GM18498 (cell line): ENCODE results near the gene ERCC2.
"Not testable (repeated sequence)": the region's sequence is repeated elsewhere in the genome, so short reads cannot be mapped to it uniquely, and the experiment has no call there.

Experiments
- ATAC-seq: cut with Tn5 transposase; IDR thresholded peaks from one replicate; pipeline ENCODE4 v1.9.1; 2021; ENCODE audit warnings: mild to moderate bottlenecking, moderate library complexity; ENCODE audit not compliant: unreplicated experiment

Gene ERCC2

DNA sequence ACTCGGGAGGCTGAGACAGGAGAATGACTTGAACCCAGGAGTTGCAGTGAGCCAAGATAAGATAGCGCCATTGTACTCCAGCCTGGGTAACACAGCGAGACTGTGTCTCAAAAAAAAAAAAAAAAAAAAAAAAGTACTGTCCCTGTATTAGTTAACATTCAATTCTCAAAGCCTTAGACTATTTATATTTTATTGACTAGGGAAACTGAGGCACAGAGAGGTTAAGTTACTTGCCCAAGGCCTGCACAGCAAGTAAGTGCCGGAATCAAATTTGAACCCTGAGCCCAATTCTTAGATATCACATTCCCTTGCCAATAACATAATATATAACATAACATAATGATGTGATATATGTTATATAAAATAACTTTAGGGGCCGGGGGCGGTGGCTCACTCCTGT, 30.7 kb downstream of the ERCC2 start:
- no peak for ATAC-seq

DNA sequence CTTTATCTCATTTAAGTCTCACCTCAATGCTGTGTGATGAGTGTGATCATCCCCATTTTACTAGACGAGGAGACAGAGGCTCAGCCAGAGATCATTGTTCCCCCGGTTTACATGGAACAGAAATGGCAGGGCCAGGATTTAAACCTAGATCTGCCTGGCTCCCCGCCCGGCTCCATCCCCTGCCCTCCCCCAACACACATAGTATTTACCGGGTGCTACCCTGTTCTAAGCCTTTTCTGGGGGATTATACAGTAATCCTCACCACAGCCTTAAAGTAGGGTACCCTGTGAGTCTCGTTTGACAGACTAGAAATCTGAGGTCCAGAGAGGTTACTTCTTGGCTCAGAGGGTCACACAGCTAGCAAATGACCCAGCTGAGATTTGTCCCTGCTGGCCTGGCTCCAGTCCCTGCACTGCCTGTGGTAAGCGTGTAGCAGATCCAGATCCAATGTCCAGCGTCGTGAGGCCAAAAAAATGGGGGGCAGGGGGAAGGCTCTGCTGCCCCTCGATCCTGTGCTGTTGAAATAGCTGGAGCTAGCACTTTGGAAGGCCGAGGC, 33.6 kb downstream of the ERCC2 start:
- no peak for ATAC-seq

DNA sequence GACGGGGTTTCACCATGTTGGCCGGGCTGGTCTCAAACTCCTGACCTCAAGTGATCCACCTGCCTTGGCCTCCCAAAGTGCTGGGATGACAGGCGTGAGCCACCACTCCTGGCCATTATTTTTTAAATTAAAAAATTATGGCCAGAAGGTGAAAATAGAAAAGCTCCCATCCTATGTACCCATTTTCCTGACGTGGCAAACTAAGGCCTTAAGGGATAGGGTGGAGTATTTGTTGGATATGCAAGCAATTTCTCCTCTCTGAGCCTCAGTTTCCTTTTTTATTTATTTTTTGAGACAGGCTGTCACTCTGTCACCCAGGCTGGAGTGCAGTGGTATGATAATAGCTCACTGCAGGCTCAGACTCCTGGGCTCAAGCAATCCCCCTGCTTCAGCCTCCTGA, 35.5 kb downstream of the ERCC2 start:
- ATAC-seq, result not testable (repeated sequence)

DNA sequence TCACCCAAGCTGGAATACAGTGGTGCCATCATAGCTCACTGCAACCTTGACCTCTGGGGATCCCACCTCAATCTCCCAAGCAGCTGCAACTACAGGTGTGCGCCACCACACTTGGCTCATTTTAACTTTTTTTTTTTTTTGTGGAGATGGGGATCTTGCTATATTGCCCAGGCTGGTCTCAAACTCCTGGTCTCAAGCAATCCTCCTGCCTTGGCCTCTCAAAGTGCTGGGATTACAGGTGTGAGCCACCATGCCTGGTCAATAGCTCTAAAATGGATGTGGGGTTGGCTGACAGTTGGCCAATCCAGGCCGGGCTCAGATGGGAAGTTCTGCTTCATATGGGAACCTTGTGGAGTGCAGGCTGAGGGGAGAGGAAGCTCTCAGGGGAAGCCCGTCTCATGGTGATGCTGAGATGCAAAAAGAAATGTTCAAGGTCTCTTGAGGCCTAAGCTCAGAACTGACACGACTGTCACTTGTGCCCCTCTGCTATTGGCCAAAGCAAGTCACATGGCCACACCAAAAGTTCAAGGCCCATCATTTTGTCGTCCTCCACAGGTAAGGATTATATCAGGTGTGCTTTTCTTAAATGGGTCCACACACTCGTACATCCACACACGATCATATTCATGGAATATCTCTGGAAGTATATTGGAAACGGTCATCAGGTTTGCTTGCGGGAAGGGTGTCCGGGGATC, 36.6 kb downstream of the ERCC2 start:
- no peak for ATAC-seq

DNA sequence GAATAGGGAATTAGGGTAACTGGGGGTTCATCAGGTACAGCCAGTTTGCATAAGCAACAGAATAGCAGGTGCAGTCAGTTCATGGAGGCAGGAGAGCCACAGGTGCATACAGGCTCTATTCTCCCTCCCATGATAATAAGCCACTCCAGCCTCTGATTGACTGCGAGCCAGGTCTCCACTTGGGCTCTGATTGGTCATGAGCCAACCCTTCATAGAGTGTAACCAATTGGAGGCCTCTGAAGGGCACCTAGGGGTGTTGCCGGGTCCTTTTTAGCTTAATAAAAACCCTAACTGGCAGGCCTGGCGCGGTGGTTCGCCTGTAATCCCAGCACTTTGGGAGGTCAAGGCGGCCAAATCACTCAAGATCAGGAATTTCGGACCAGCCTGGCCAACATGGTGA, 39.0 kb downstream of the ERCC2 start:
- ATAC-seq, result no peak

DNA sequence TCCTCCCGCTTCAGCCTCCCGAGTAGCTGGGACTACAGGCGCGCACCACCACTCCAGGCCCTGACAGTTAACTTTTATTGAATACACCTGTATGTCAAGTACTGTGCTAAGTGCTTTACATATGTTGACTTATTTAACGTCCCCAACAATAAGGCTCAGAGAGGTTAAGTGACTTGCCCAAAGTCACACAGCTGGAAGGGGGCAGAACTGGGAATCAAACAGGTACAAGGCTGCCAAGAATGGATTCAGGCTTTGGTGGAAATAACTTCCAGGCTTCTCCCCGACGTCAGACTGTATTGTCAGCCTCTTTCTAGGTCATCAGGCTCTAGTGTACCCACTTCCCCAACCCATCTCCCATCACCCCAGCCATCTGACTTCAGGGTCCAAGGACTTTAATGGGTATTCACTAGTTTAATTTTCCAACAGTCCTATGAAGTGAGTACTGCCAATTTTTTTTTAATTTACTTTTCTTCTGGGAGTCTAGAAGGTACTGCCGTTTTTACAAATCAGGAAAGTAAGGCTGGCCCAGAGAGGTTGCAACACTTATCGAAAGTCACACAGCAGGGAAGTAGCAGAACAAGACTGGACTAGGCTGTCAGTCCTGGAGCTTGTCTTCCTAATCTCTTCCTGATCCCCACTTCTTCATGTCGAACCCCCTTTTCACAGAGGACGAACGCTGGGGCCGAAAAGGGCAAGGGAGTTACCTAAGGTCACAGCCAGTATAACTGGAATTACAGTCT, 42.8 kb downstream of the ERCC2 start:
- ATAC-seq, result no peak

DNA sequence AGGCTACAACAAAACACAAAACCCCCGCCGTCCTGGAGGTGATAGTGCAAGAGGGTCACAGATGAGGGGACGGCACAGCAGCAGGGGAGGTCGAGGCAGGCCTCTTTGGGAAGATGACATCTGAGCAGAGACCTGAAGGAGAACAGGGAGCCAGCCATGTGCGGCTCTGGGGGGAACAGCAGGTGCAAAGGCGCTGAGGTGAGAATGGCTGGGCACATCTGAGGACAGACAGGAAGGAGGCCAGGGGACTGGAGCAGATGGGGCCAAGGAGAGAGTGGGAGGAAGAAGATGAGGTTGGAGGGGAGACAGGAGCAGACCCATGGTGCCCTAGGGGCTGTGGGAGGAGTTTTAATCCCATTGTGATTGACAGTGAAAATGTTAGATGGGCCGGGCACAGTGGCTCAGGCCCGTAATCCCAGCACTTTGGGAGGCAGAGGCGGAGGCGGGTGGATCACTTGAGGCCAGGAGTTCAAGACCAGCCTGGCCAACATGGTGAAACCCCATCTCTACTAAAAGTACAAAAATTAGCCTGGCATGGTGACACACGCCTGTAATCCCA, 45.9 kb downstream of the ERCC2 start:
- ATAC-seq, result no peak

DNA sequence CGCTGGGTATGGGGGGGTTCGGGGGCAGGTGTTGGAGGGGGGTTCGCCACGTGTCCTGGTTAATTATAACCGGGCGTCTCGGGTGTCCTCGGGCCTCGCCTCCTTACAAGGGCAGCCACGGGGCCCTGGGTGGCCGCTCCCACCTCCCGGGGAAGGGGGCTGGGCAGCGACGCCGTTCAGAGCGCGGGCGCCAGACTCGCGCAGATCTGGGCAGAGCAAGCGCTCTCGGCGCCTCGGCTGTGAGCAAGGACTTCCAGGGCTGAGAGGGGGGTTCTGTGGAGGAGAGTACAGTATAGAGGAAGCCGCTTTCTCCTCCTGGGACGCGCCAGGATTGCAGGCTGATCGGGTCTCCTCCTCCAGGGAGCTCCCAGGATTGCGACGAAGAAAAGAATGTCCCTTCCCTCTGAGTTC, 46.7 kb downstream of the ERCC2 start:
- ATAC-seq, result no peak

DNA sequence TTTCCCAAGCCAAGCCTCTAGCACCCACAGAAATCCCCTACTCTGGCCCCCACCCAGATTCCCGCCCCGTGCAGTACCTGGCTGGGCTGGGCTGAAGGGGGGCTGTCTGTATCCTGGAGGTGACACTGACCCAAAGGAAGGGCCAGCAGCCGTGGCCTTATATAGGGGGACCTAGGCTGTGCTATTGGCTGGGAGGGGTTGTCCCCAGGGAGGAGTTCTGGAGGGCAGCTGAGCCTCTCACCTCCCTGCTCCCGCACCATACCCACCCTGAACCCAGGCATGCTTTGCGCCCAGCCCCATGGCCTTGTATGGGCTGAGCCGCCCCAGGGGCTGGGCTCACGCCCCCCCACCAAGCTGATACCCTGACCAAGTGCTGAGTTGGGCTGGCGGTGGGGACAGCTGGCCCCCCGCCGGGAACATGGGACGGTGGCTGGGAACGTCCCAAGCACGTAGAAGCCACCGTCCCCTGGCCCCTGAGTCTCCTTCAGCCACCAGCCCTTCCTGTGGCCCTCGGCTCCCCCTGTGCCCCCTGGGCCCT, 47.6 kb downstream of the ERCC2 start, which contains the start of gene CKM:
TSS of gene CKM (minus strand) at position 132 of the 538 bp plus-strand sequence. CDS start 3,162 bp downstream, outside the sequence.
- no peak for ATAC-seq

DNA sequence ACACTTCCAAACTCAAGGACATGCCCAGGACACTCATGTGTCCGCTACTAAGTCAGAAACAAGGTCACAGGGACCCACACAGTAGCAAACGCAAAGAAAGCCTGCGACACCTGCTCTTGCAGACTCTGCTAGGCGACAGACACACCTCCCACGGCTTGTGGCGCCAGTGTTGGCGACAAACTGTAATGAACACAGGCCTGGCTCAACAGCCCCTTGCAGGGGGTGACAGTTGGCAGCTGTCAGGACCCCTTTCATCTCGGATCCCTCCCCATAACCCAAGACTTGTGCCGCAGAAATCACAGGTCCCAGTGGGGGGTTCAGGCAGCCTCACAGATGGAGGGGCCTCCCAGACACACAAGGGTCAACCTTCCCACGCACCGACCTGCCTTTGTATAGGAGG, 48.1 kb downstream of the ERCC2 start:
- ATAC-seq, result no peak

DNA sequence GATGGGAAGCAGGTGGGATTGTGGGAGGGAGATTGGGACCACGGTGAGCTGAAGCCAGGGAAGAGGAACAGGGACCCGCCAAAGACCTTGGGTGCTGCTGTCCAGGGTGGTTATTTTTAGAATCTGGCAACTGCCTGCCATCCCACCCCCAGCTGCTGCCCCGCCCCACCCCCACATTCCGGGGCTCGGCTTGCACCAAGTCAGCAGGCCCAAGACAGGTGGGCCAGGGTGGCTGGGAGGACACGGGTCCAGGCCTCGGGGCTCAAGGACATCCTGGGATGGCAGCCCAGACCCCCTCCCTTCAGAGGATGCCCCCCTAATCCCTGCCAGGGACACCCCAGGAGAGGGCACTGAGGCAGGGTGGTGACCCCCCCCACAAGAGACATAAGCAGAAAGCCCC, 48.5 kb downstream of the ERCC2 start:
- no peak for ATAC-seq

DNA sequence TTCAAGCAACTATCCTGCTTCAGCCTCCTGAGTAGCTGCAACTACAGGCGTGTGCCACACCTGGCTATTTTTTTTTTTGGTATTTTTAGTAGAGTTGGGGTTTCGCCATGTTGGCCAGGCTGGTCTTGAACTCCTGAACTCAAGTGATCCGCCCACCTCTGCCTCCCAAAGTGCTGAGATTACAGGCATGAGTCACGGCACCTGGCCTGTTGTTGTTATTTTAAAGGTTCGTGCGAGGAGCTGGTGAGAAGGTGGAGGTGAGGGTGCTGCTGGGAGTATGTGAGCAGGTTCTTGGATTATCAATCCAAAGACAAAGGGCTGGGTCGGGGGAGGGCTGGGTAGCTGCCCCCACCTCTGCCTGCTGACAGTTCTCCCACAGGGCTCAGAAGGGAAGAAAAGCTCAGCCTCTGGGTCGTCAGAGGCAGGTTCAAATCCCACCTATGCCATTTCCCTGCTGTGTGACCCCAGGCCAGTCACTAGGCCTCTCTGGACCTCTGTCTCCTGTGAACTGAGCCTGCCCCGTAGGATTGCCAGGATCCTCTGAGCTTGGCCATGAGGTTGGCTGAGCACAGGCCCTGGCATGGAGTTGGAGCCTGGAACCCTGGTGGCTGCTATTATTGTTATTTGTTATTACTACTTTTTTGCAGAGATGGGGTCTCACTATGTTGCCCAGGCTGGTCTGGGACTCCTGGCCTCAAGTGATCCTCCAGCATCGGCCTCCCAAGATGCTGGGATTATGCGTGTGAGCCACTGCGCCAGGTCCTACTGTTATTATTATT, 49.2 kb downstream of the ERCC2 start:
- no peak for ATAC-seq

DNA sequence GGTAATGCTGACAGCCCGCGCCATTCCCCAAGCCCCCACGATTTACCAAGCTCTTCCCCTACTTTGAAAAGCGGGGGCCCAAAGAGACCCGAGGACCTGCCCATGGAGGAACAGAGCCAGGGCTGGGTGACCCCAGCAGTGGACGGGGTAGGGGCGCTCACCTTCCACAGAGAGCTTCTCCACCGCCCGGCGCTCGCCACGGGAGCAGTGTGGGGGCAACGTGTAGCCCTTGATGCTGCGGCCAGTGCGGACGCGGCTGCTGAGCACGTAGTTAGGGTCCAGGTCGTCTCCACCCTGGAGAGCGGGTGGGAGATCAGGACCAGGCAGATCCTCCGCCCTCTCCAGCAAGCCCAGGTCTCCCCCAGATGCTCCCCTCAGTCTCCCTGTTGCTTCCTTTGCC, 55.1 kb downstream of the ERCC2 start:
- ATAC-seq, result no peak

DNA sequence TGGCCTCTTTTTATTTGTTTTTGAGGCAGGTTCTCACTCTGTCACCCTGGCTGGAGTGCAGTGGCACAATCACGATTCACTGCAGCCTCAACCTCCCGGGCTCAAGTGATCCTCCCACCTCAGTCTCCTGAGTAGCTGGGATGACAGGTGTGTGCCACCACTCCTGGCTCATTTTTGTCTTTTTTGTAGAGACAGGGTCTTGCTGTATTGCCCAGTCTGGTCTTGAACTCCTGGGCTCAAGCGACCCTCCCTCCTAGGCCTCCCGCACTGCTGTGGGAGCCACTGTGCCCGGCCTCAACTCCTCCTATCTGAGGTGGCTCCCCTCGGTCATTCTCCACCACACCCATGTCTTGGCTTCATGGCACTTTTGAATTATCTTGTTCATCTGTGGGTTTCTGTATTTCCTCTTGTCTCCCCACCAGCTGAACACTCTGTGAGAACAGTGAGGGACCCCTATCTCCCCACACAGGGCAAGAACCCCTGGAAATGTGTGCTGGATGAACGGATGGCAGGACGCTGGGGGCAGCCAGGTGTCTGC, 55.6 kb downstream of the ERCC2 start:
- no peak for ATAC-seq

DNA sequence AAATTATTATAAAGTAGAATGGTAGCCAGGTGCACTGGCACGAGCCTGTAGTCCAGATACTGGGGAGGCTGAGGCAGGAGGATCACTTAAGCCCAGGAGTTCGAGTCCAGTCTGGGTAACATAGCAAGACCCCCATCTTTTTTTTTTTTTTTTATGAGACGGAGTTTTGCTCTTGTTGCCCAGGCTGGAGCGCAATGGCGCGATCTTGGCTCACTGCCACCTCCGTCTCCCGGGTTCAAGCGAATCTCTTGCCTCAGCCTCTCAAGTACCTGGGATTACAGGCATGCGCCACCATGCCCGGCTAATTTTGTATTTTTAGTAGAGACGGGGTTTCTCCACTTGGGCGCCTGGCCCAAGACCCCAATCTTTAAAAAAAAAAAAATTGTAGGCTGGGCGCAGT, 58.1 kb downstream of the ERCC2 start:
- not testable (repeated sequence) for ATAC-seq

DNA sequence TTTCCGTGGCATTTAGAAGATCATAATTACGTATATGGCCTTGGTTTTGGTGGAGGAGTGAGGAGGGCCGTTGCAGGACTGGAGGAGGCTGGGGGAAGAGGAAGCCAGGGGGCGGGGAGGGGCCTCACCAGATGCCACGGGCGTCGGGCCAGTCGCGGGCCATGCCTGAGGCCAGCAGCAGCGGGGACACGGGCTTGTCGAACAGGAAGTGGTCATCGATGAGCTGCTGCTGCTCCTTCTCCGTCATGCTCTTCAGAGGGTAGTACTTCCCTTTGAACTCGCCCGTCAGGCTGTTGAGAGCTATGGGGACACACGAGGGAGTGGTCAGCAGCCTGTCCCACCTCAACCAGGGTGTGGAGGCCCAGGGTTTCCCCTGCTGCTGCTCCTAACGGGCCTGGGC, 58.8 kb downstream of the ERCC2 start:
- ATAC-seq, result no peak

DNA sequence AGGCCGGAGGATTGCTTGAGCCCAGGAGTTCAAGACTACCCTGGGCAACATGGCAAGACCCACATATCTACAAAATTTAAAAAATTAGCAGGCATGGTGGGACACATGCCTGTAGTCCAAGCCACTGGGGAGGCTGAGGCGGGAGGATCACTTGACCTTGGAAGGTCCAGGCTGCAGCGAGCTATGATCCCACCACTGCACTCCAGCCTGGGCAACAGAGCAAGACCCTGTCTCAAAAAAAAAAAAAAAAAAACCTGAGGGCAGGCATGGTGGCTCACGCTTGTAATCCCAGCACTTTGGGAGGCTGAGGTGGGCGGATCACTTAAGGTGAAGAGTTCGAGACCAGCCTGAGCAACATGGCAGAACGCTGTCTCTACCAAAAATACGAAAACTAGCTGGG, 61.1 kb downstream of the ERCC2 start:
- not testable (repeated sequence) for ATAC-seq

DNA sequence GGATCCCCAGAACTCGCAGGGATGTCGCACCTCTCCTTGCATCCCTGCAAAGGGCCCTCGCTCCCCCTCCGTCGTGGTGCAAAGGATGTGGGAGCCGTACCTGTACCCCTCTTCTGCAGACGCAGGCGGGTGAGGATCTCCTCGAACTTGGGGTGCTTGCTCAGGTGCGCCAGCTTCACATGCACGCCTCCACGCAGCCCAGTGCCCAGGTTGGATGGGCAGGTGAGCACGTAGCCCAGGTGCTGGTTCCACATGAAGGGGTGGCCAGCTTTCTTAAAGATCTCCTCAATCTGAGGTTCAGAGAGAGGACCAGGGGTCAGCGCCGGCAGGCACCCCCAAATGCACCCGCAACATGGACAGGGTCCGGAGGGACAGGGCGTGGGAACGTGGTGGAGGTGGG, 63.0 kb downstream of the ERCC2 start:
- ATAC-seq, result no peak

DNA sequence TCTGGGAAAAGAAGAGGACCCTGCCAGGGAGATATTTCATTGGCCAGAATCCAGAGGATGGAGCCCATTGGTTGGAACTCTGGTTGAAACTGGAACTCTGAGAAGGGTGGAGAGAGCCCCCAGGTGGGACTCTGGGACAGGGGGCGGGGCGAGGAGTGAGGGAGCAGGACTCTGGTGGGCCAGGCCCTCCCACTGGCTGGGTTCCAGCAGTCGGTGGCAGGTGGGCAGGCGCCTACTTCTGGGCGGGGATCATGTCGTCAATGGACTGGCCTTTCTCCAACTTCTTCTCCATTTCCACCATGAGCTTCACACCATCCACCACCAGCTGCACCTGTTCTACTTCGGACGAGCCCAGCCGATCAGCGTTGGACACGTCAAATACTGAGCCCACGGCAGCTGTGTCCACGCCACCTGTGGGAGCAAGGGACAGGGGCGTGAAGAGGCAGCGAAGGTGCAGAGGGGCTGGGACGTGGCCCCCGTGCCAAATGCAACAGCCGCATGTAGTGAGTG, 63.8 kb downstream of the ERCC2 start:
- no peak for ATAC-seq

DNA sequence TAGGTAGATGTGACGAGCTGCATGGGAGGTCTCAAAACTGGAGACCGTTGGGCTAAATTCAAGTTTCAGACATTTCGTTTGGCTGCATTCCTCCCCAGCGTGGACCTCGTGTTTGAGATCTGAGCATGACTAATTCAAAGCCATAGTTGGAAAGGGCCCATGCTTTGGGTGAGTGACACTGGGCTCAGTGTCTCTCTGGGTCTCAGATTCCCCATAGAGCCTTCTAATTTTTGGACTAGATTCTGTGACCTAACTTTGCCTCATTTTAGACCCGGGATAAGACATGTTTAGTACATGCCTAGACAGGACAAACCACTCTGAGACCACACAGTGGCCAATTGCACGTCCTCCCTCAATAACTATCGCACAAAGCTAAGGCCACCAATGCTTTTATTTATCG, 64.3 kb downstream of the ERCC2 start:
- ATAC-seq, result no peak
